ENCODE measurements around the gene IL17RA.

- TF ChIP-seq CTCF (IDR thresholded peaks at IDR 0.05; ENCODE audit: poor library complexity, severe bottlenecking) (no peak), POLR2AphosphoS5 (IDR thresholded peaks at IDR 0.05) (no peak), REST (IDR thresholded peaks at IDR 0.05; ENCODE audit: borderline replicate concordance) (no peak), TAF1 (IDR thresholded peaks at IDR 0.05; ENCODE audit: low read depth) (no peak), EZH2 (IDR thresholded peaks at IDR 0.05; ENCODE audit: borderline replicate concordance, insufficient read depth, low read length, poor library complexity, severe bottlenecking) (no peak), RAD21 (conservative IDR thresholded peaks at IDR 0.05) (no peak)
Observed at GRCh38 chr22:17115236-17115635, 30.4 kb downstream of the IL17RA start.
